KMS-11 (cell line): ENCODE data around the gene EXOC4.

Experiments used
- H2AFZ ChIP-seq: fragments of 200-600 bp; sonication (generic); 2 replicates; pipeline ENCODE4 v1.6.1; 2016; ENCODE audit warnings: antibody characterized with exemption, mixed run types, low read depth
- H3K27ac ChIP-seq: fragments of 200-600 bp; sonication (generic); 2 replicates; pipeline ENCODE4 v1.6.1; 2016; ENCODE audit warnings: mild to moderate bottlenecking, mixed run types
- H3K27me3 ChIP-seq: fragments of 200-600 bp; sonication (generic); 2 replicates; pipeline ENCODE4 v1.6.1; 2017; ENCODE audit warnings: mild to moderate bottlenecking, low read depth, mixed run types, moderate library complexity; ENCODE audit not compliant: insufficient read depth
- H3K36me3 ChIP-seq: fragments of 200-600 bp; sonication (generic); 2 replicates; pipeline ENCODE4 v1.6.1; 2017; ENCODE audit warnings: mild to moderate bottlenecking, mixed run types; ENCODE audit not compliant: insufficient read depth
- H3K4me1 ChIP-seq: fragments of 200-600 bp; sonication (generic); 2 replicates; pipeline ENCODE4 v1.6.1; 2016; ENCODE audit warnings: mild to moderate bottlenecking, low read depth, mixed run types; ENCODE audit not compliant: poor library complexity, severe bottlenecking
- H3K4me2 ChIP-seq: fragments of 200-600 bp; sonication (generic); 2 replicates; pipeline ENCODE4 v1.7.0; 2016; ENCODE audit warnings: mild to moderate bottlenecking, mixed run types
- H3K4me3 ChIP-seq: fragments of 200-600 bp; sonication (generic); IDR thresholded peaks from 2 replicates; pipeline ENCODE4 v1.6.1; 2017; ENCODE audit warnings: low read depth, low read length, mixed read lengths; ENCODE audit not compliant: insufficient read depth
- H3K79me2 ChIP-seq: fragments of 200-600 bp; sonication (generic); 2 replicates; pipeline ENCODE4 v1.6.1; 2016; ENCODE audit warnings: low read depth, mixed run types; ENCODE audit not compliant: insufficient read depth
- H3K9ac ChIP-seq: fragments of 200-600 bp; sonication (generic); 2 replicates; pipeline ENCODE4 v1.6.1; 2016; ENCODE audit warnings: mild to moderate bottlenecking, mixed run types
- H4K20me1 ChIP-seq: fragments of 200-600 bp; sonication (generic); 2 replicates; pipeline ENCODE4 v1.6.1; 2016; ENCODE audit warnings: mild to moderate bottlenecking, mixed run types; ENCODE audit not compliant: insufficient read depth
- TF ChIP-seq, protein P1 (sequence below): fragments of 200-600 bp; sonication (generic); conservative IDR thresholded peaks from 2 replicates; pipeline ENCODE4 v1.6.1; 2017; ENCODE audit warnings: low read depth, mild to moderate bottlenecking, antibody characterized with exemption, low read length, moderate library complexity, mixed read lengths

The EXOC4 gene

DNA sequence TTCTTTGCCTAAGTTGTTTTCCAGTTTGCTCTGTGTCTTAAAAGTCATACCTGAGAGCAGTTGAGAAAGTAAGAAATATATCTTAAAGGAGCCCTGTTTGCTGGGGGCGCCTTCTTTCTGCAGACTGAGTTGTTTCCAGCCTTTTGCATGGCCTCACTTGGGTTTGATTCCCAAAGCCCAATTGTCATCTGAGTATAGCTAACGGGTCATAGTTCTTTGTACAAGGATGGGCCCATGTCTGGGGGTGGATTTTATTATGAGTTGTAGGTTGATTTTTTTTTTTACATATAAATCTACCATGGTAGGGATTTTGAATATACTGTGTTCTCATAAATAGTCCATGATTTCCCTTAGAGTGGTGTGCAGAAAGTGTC is 555.6 kb downstream of the EXOC4 start:
- Histone ChIP-seq H3K36me3 (no peaks in the 10 kb centered on the region), H4K20me1 (no peaks in the 10 kb centered on the region), H2AFZ (no peak overlapping the region), H3K27me3 (no peaks in the 10 kb centered on the region), H3K4me2 (no peak overlapping the region), H3K9ac (no peak overlapping the region), H3K79me2 (no peaks in the 10 kb centered on the region), H3K27ac (no peak overlapping the region), H3K4me1 (no peaks in the 10 kb centered on the region), H3K4me3 (no peak overlapping the region)
- TF ChIP-seq, protein P1, sequence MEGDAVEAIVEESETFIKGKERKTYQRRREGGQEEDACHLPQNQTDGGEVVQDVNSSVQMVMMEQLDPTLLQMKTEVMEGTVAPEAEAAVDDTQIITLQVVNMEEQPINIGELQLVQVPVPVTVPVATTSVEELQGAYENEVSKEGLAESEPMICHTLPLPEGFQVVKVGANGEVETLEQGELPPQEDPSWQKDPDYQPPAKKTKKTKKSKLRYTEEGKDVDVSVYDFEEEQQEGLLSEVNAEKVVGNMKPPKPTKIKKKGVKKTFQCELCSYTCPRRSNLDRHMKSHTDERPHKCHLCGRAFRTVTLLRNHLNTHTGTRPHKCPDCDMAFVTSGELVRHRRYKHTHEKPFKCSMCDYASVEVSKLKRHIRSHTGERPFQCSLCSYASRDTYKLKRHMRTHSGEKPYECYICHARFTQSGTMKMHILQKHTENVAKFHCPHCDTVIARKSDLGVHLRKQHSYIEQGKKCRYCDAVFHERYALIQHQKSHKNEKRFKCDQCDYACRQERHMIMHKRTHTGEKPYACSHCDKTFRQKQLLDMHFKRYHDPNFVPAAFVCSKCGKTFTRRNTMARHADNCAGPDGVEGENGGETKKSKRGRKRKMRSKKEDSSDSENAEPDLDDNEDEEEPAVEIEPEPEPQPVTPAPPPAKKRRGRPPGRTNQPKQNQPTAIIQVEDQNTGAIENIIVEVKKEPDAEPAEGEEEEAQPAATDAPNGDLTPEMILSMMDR, result no peak

- no peaks in the 10 kb centered on the region for H3K79me2 ChIP-seq
- no peak overlapping the region for H3K27ac ChIP-seq
- no peak overlapping the region for H3K4me3 ChIP-seq
- TF ChIP-seq, protein P1, result no peak
- H2AFZ ChIP-seq, result no peak overlapping the region
- H3K36me3 ChIP-seq, result no peaks in the 10 kb centered on the region
- H3K4me1 ChIP-seq, result no peaks in the 10 kb centered on the region
- no peaks in the 10 kb centered on the region for H4K20me1 ChIP-seq
- H3K27me3 ChIP-seq, result no peaks in the 10 kb centered on the region
- H3K4me2 ChIP-seq, result no peak overlapping the region
- no peak overlapping the region for H3K9ac ChIP-seq
Observed at GRCh38 chr7:133812877-133813276, 560.0 kb downstream of the EXOC4 start.

DNA sequence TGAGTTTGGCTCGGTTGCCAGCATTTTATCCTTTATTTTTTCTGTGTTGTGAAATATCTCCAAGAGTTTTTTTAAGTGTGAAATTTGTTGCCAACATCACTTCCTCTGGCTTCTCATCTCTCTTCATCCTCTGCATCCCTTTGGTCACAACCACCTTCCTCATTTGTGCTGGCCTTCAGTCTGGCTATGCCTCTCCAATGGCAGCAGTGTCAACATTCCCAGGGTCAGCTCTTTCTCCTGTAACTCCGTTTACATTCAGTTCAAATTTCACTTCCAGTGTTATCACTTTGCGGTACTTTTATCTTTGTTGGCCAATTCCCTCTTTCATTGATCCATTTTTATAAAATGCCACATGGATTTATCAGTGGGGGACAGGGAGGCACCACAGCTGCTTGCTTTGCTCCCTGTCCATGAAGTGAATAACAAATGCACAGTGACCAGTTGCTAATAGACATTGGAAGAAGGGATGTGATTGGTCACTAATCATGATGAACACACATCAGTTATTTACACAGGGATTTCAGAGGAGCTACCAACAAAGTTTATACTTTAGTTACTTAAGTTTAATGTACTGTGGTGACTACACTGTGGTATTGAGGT is 562.8 kb downstream of the EXOC4 start:
- no peak overlapping the region for H3K9ac ChIP-seq
- TF ChIP-seq, protein P1, result no peak
- H3K4me1 ChIP-seq, result no peaks in the 10 kb centered on the region
- H3K4me2 ChIP-seq, result no peak overlapping the region
- H3K4me3 ChIP-seq, result no peak overlapping the region
- H3K36me3 ChIP-seq, result no peaks in the 10 kb centered on the region
- no peaks in the 10 kb centered on the region for H3K79me2 ChIP-seq
- H2AFZ ChIP-seq, result no peak overlapping the region
- no peaks in the 10 kb centered on the region for H3K27me3 ChIP-seq
- no peak overlapping the region for H3K27ac ChIP-seq
- no peaks in the 10 kb centered on the region for H4K20me1 ChIP-seq

GRCh38 chr7:133819695-133820094 is 566.8 kb downstream of the EXOC4 start:
- Histone ChIP-seq H3K36me3 (no peaks in the 10 kb centered on the region), H2AFZ (no peak overlapping the region), H3K27me3 (no peaks in the 10 kb centered on the region), H3K4me1 (no peaks in the 10 kb centered on the region), H3K4me3 (no peak overlapping the region), H3K79me2 (no peaks in the 10 kb centered on the region), H3K9ac (no peak overlapping the region), H4K20me1 (no peaks in the 10 kb centered on the region), H3K27ac (no peak overlapping the region), H3K4me2 (no peak overlapping the region)
- TF ChIP-seq, protein P1, result no peak

- no peak overlapping the region for H2AFZ ChIP-seq
- no peaks in the 10 kb centered on the region for H3K4me1 ChIP-seq
- TF ChIP-seq, protein P1, result no peak
- H3K4me3 ChIP-seq, result no peak overlapping the region
- no peaks in the 10 kb centered on the region for H3K27me3 ChIP-seq
- H3K79me2 ChIP-seq, result no peaks in the 10 kb centered on the region
- no peak overlapping the region for H3K27ac ChIP-seq
- no peaks in the 10 kb centered on the region for H4K20me1 ChIP-seq
- H3K9ac ChIP-seq, result no peak overlapping the region
- no peak overlapping the region for H3K4me2 ChIP-seq
- H3K36me3 ChIP-seq, result no peaks in the 10 kb centered on the region
Observed at GRCh38 chr7:133820584-133820983, 567.7 kb downstream of the EXOC4 start.
